Osteoblast (primary cell): Measurements from ENCODE around the gene PSG2. TPM values are rescaled to one million over a fixed set of nuclear protein-coding genes. Genes with fewer than 3 reads are reported as not detected.
"Not testable (repeated sequence)": the region's sequence is repeated elsewhere in the genome, so short reads cannot be mapped to it uniquely, and the experiment has no call there.

ENCODE experiments used
- DNase-seq: peaks from one replicate; pipeline ENCODE4 v3.0.0; 2011; ENCODE audit warnings: low spot score, mixed read lengths; ENCODE audit not compliant: insufficient read length; ENCODE audit errors: missing footprints
- H2AFZ ChIP-seq: 2 replicates; pipeline ENCODE4 v1.6.0; 2011; ENCODE audit warnings: mild to moderate bottlenecking, low read length
- H3K27ac ChIP-seq: 2 replicates; pipeline ENCODE4 v1.5.1; 2011; ENCODE audit warnings: mild to moderate bottlenecking, low read depth, low read length, moderate library complexity
- H3K27me3 ChIP-seq: 2 replicates; pipeline ENCODE4 v1.6.0; 2012; ENCODE audit warnings: mild to moderate bottlenecking, control low read depth, inconsistent platforms, low read length, moderate library complexity; ENCODE audit not compliant: insufficient read depth
- H3K36me3 ChIP-seq: 2 replicates; pipeline ENCODE4 v1.5.1; 2011; ENCODE audit warnings: mild to moderate bottlenecking, low read length, control low read depth, moderate library complexity; ENCODE audit not compliant: insufficient read depth
- H3K4me1 ChIP-seq: 2 replicates; pipeline ENCODE4 v1.5.1; 2011; ENCODE audit warnings: mild to moderate bottlenecking, low read length, control low read depth, moderate library complexity; ENCODE audit not compliant: insufficient read depth
- H3K4me2 ChIP-seq: 2 replicates; pipeline ENCODE4 v1.6.0; 2011; ENCODE audit warnings: mild to moderate bottlenecking, low read length; ENCODE audit not compliant: insufficient read depth
- H3K4me3 ChIP-seq: fragments of 200-600 bp; sonication (generic); 3 replicates; pipeline ENCODE4 v1.5.1; 2012; ENCODE audit warnings: mild to moderate bottlenecking, low read length, inconsistent platforms; ENCODE audit not compliant: insufficient read depth
- H3K79me2 ChIP-seq: 2 replicates; pipeline ENCODE4 v1.6.0; 2012; ENCODE audit warnings: mild to moderate bottlenecking, low read length, control low read depth, inconsistent platforms; ENCODE audit not compliant: insufficient read depth
- H3K9me3 ChIP-seq: 2 replicates; pipeline ENCODE4 v1.5.1; 2011; ENCODE audit warnings: low read depth, low read length, control low read depth
- H4K20me1 ChIP-seq: 2 replicates; pipeline ENCODE4 v1.6.0; 2012; ENCODE audit warnings: mild to moderate bottlenecking, low read length, control low read depth; ENCODE audit not compliant: insufficient read depth
- CTCF ChIP-seq: IDR thresholded peaks from 2 replicates; pipeline ENCODE4 v1.5.1; 2011; ENCODE audit warnings: mild to moderate bottlenecking, low read depth, low read length, moderate library complexity; ENCODE audit errors: extremely low read depth
- total RNA-seq: library from RNA; depleted of rRNA; stranded (reverse); fragments of >200 nt; gene quantifications from 2 replicates; pipeline ENCODE4 v1.2.3, GENCODE V29; 2012

Gene PSG2
- total RNA-seq, 1 donor = not detected

DNA sequence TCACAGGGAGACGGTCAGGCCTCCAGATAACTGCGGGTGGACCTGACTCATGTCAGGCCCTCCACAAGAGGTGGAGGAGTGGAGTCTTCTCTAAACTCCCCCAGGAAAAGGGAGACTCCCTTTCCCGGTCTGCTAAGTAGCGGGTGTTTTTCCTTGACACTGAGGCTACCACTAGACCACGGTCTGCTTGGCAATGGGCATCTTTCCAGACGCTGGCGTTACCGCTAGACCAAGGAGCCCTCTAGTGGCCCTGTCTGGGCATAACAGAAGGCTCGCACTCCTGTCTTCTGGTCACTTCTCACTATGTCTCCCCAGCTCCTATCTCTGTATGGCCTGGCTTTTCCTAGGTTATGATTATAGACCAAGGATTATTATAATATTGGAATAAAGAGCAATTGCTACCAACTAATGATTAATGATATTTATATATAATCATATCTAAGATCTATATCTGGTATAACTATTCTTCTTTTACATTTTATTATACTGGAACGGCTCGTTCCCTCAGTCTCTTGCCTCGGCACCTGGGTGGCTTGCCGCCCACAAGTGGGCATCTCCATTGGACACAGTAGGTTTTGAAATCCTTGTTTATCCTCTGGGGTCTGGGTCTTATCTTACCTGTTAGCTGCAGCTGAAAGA is 5.3 kb upstream of the PSG2 start:
- not testable (repeated sequence) for H3K27me3 ChIP-seq, H3K27ac ChIP-seq, H3K79me2 ChIP-seq, H3K9me3 ChIP-seq, H3K4me2 ChIP-seq, DNase-seq, H4K20me1 ChIP-seq, H2AFZ ChIP-seq, H3K4me3 ChIP-seq, H3K36me3 ChIP-seq, H3K4me1 ChIP-seq
- TF ChIP-seq CTCF = peak; percentile 57

DNA sequence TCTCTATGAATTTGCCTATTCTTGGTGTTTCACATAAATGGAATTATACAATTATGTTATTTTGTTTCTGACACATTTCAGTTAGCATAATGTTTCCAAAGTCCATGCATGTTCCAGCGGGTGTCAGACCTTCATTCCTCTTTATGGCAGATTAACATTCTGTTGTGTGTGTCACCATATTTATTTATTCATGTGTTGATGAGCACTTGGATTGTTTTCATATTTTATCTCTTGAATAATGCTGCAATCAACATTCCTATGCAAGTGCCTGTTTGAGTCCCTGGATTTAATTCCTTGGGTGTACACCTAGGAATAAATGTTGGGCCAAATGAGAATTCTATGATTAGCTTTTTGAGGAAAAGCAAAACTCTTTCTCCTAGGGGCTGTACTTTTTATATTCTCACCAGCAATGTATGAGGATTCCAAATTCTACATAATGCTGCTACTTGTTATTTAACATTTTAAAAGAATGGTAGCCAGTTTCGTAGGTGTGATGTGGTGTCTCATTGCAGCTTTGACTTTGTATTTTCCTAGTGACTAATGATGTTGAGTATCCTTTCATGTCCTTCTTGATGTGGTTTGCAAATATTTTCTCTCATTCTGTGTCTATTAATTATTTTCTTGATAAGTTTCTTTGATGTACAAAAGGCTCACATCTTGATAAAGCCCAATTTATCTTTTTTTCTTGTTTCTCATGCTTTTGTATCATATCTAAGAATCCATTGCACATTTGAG is 3.5 kb upstream of the PSG2 start:
- H3K36me3 ChIP-seq, H3K4me2 ChIP-seq, H3K4me1 ChIP-seq, H2AFZ ChIP-seq, H4K20me1 ChIP-seq, H3K27ac ChIP-seq, H3K9me3 ChIP-seq, H3K4me3 ChIP-seq, H3K79me2 ChIP-seq, H3K27me3 ChIP-seq, DNase-seq: not testable (repeated sequence)

DNA sequence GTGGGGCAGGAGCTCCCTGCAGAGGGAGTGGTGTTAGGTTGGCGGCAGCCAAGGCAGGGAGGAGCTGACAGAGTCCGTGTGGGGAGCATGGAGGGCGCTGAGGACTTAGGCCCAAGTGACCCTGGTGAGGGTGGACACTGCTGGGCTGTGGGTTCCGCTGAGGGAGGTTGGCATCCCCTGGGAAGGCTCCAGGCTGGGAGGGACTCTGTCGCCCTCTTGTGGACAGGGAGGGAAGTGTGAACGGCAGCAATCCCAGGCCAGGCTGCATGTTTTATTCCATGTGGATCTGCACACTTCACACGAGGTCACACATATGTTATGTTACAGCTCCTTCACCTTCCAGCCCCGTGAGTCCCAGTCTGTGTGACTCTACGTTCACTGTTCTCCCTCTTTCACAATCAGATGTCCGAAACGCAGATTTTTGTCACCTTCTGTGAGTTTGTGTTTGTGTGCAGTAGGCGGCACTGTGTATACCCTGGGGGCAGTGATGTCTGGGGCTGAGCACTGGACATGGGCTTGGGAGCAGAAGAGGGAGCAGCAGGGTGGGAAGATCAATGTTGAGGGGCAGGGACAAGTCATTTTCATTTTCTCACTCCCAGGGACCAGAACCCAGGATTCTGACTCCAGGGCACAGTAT is 1.8 kb upstream of the PSG2 start:
- H3K36me3 ChIP-seq, DNase-seq, H4K20me1 ChIP-seq, H3K79me2 ChIP-seq, H3K9me3 ChIP-seq, H3K4me1 ChIP-seq, H3K4me3 ChIP-seq, H3K27ac ChIP-seq, H3K27me3 ChIP-seq, H3K4me2 ChIP-seq, H2AFZ ChIP-seq: not testable (repeated sequence)
- peak; percentile 43 for TF ChIP-seq CTCF

DNA sequence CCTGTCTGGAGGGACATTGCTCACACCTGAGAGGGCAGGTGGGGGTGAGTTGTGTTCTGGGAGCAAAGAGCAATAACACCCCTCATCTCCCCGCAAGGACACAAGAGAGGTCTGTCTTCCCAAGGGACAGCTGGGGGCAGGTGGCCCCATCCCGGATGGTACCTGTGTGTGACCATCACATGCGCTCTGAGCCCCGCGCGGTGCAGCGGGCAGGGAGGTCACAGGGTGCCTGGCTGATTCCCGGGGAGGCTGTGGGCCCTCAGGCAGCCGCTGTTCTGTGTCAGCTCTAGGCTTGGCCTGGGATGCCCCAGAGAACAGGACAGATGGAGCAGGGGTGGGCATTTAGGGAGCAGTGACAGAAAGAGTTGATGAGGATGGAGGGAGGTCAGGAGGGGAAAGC is 1.2 kb upstream of the PSG2 start:
- H3K36me3 ChIP-seq, H3K4me2 ChIP-seq, H4K20me1 ChIP-seq, H3K79me2 ChIP-seq, H3K9me3 ChIP-seq, H3K4me3 ChIP-seq, H3K27ac ChIP-seq, DNase-seq, H2AFZ ChIP-seq, H3K27me3 ChIP-seq, H3K4me1 ChIP-seq: not testable (repeated sequence)

GRCh38 chr19:43078311-43078710 is 4.2 kb downstream of the PSG2 start:
- no peaks in the 10 kb centered on the region for H3K36me3 ChIP-seq
- no peak for TF ChIP-seq CTCF
- H3K27me3 ChIP-seq = no peaks in the 10 kb centered on the region
- H3K4me1 ChIP-seq = peaks cover 14% of the 10 kb centered on the region
- H2AFZ ChIP-seq = no peak overlapping the region
- no peaks in the 10 kb centered on the region for H4K20me1 ChIP-seq
- H3K9me3 ChIP-seq = no peaks in the 10 kb centered on the region
- peak overlapping the region; percentile 36 for H3K4me2 ChIP-seq
- H3K4me3 ChIP-seq = no peak overlapping the region
- no peaks in the 10 kb centered on the region for H3K79me2 ChIP-seq
- no peak for DNase-seq
- peak overlapping the region; percentile 83 for H3K27ac ChIP-seq

DNA sequence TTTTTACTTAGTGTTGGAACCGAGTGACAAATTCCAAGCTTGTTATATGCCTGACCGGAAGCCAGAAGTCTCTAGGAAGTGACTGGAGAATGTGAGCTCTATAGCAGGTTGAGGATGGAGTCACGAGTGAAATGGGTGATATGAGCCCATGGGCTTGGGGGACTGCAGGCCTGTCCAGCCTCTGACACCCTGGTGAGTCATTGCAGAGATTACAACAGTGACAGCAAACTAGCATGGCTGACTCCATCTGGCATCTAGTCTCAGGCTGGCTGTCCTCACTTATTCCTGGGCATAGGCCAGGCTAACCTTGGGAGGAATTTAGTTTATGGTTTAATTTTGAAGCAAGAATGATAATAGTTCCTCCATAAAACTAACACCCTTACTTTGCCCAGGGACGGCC is 4.6 kb downstream of the PSG2 start:
- not testable (repeated sequence) for H3K36me3 ChIP-seq, H3K27me3 ChIP-seq, H4K20me1 ChIP-seq, H3K79me2 ChIP-seq, H2AFZ ChIP-seq, H3K4me3 ChIP-seq, H3K9me3 ChIP-seq
- Histone ChIP-seq H3K4me2 (peak overlapping the region; percentile 36), H3K4me1 (peaks cover 14% of the 10 kb centered on the region), H3K27ac (peak overlapping the region; percentile 83)
- DNase-seq = peak; percentile 49
